HG03135 (cell line): ENCODE measurements around the gene CTNNBIP1.

ENCODE experiments used
- ATAC-seq: cut with Tn5 transposase; IDR thresholded peaks from one replicate; pipeline ENCODE4 v1.9.1; 2021; ENCODE audit warnings: mild to moderate bottlenecking, moderate library complexity; ENCODE audit not compliant: unreplicated experiment

The CTNNBIP1 gene

GRCh38 chr1:9881838-9882249 is 28.2 kb downstream of the CTNNBIP1 start:
- ATAC-seq: no peak

GRCh38 chr1:9878404-9878803 is 31.7 kb downstream of the CTNNBIP1 start:
- ATAC-seq: no peak

- ATAC-seq: no peak
These were observed 32.1 kb downstream of the CTNNBIP1 start for GRCh38 chr1:9877962-9878361.

GRCh38 chr1:9875636-9876000 is 34.5 kb downstream of the CTNNBIP1 start:
- ATAC-seq: no peak

GRCh38 chr1:9874959-9875635 is 35.0 kb downstream of the CTNNBIP1 start:
- no peak for ATAC-seq

GRCh38 chr1:9874412-9874811 is 35.7 kb downstream of the CTNNBIP1 start:
- no peak for ATAC-seq

DNA sequence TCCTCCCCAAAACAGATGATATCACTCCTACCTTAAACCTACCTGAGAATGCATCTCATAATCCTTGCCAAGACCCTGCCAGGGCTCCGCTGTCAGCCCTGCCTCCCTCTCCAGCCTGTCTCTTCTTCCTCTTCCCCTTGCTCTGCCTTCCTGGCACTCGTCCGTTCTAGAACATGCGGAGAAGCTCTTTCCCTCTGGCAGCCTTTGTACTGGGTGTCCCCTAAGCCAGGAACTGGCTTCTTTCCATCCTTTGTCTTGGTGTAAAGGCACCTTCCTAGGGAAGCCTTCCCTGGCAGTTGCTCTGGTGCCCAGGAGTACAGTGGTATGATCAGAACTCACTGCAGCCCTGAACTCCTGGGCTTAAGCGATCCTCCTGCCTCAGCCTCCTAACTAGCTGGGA is 36.1 kb downstream of the CTNNBIP1 start:
- no peak for ATAC-seq

GRCh38 chr1:9873385-9873784 is 36.7 kb downstream of the CTNNBIP1 start:
- no peak for ATAC-seq

DNA sequence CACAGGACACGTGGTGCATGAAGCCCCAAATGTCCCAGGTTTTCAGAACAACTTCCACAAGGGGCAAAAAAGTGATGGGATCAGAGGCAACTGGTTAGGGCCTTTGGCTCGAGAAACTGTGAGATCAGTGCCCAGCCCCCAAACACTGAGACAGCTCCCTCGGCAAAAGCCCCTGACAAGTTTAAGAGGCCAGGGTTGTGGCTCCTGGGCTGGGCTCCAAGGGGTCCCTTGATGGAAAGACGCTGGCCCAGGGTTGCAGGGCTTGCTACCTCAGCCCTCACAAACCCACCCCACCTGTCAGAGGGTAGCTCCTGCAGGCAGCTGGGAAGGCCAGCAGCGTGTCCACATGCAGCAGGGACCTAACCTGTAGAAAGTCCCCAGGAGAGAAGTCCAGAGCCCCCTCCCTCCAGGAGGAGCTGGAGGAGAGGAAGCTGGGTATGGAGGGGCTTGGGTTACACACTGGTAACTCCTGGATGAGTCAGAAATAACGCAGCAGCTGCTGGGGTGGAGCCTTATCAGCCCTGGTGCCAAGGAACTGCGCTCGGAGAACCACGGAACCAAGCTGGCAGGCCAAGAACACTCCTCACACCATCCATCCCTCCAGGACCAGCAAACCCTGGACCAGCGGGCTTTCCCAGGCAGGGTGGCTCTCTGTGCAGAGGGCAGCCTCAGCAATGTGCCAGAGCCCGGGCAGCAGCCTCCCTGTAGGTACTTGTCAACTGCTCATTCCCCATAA is 37.5 kb downstream of the CTNNBIP1 start:
- no peak for ATAC-seq

DNA sequence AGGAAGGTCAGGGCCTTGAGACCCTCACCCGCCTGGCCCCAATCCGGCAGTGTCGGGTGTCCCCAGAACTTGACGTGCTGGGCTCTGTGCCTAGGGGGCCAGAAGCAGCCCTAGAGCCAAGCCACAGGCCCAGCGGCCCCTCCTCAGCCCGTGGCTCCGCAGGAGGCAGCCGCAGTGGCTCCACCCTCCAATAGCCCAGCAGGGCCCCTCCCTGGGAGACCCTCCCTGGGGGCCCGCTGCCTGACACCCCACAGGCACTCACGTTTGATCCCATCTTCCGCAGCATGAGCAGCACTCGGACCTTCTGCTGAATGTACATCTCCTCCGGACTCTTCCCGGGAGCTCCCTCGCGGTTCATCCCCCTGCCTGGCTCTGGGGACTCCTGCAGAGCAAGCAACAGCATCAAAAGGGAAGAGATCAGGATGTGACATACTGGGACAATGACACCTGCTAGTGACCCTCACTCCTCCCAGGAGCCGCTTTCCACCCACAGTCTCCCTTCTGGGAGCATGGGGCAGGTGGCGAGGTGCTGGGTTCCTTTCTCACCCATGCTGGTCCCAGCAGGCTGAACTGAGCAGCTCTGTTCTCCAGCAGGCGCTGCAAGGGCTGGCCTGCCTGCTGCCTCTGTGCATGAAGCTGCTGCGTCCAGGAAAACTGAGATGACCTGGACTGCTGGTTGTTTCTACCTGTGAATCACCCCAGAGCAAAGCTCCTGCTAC is 38.2 kb downstream of the CTNNBIP1 start:
- no peak for ATAC-seq

GRCh38 chr1:9871021-9871420 is 39.0 kb downstream of the CTNNBIP1 start:
- ATAC-seq: no peak

DNA sequence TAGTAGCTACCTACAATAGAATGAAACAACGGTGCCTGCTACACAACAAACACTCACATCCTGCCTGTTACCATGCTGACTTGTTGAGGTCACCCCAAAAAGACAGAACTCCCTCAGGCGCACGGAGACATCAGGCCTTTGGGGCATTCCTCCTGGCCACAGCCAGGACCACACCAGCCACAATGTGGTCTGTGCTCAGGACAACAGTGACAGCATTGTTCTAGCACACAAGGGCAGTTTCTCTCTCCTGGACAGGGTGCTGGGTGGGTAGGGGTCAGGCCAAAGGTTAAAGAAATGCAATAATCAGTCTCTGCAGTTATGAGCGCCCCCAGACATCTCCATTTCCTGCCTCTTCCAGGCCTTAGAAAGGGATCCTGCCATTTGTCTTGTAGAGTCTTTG is 39.5 kb downstream of the CTNNBIP1 start:
- ATAC-seq: no peak

- ATAC-seq: no peak
These were observed 40.2 kb downstream of the CTNNBIP1 start for GRCh38 chr1:9869831-9870251.

GRCh38 chr1:9868244-9868590 is 41.9 kb downstream of the CTNNBIP1 start:
- ATAC-seq: no peak

GRCh38 chr1:9867408-9868243 is 42.4 kb downstream of the CTNNBIP1 start:
- no peak for ATAC-seq

DNA sequence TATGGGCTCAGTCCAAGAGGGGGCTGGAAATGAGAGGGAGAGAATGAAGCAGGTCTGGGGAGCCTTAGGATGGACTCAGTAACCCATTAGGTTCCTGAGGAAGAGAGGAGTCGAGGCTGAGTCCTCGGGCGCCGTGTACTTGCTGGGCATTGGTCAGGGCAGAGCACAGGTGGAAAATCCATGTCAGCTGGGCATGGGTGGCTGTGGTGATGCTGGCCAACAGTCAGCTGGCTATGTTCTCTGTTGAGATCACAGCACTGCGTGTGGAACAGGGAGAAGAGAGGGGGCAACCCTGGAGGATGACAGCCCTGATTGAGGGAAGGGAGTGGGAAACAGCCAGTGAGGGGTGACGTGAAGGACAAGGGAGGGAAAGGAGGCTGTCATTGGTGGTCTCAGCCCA is 43.2 kb downstream of the CTNNBIP1 start:
- no peak for ATAC-seq

DNA sequence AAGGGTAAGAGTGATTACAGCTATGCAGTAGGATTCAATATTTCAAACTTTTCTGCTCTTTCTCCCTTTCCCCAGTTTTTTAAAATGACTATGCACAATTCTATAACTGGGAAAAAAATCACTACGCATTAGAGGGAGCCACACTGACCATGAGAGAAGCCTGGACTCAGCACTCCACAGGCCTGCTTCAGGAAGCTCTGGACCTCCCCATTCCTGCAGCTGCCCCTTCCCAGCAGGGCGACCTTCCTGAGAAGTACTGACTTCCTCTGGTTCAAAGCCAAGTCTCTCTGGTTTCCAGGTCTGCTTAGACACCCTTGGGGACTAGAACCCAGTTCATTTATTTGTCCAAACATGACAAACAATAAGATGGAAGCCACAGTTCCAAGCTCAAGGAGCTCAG is 44.3 kb downstream of the CTNNBIP1 start:
- ATAC-seq: no peak

DNA sequence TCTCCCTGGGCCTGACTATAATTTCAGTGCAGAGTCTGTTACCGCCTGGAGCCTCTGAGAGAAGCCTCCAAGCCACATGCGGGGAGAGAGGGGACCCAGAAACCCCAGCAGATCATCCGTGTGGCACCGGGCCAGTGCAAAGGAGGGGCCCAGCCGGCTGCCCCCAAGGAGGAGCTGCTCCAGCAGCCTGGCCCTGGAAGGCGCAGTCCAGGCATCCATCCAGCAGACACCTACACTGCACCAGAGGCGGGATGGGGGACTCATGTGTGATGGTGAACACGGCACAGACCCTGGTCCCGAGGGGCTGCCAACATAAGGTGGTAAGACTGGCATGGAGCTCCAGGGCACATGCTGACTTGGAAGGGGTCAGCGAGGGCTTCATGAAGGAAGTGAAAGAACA is 46.7 kb downstream of the CTNNBIP1 start:
- ATAC-seq: no peak

GRCh38 chr1:9861360-9861759 is 48.7 kb downstream of the CTNNBIP1 start:
- no peak for ATAC-seq

- ATAC-seq: no peak
These were observed 49.2 kb downstream of the CTNNBIP1 start for GRCh38 chr1:9860887-9861286.
